ENCODE measurements around the gene NR5A1. TPM values are rescaled to one million over a fixed set of nuclear protein-coding genes. Genes with fewer than 3 reads are reported as not detected.

Gene NR5A1
- total RNA-seq, 2 donors from 2014 or later = not detected

GRCh38 chr9:124479947-124480620 lies 27.1 kb downstream of the NR5A1 start:
- no peak for DNase-seq (ENCODE audit: low spot score)
- H3K27me3 ChIP-seq = peaks cover 0 to 10% of the 10 kb centered on the region in 2 donors
- TF ChIP-seq, protein P1, sequence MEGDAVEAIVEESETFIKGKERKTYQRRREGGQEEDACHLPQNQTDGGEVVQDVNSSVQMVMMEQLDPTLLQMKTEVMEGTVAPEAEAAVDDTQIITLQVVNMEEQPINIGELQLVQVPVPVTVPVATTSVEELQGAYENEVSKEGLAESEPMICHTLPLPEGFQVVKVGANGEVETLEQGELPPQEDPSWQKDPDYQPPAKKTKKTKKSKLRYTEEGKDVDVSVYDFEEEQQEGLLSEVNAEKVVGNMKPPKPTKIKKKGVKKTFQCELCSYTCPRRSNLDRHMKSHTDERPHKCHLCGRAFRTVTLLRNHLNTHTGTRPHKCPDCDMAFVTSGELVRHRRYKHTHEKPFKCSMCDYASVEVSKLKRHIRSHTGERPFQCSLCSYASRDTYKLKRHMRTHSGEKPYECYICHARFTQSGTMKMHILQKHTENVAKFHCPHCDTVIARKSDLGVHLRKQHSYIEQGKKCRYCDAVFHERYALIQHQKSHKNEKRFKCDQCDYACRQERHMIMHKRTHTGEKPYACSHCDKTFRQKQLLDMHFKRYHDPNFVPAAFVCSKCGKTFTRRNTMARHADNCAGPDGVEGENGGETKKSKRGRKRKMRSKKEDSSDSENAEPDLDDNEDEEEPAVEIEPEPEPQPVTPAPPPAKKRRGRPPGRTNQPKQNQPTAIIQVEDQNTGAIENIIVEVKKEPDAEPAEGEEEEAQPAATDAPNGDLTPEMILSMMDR (IDR thresholded peaks at IDR 0.05) = no peak

GRCh38 chr9:124479371-124479770 lies 27.8 kb downstream of the NR5A1 start:
- H3K36me3 ChIP-seq = no peaks in the 10 kb centered on the region
- DNase-seq (ENCODE audit: low spot score) = no peak
- H3K27me3 ChIP-seq = peaks cover 0 to 10% of the 10 kb centered on the region in 2 donors
- no peaks in the 10 kb centered on the region for H3K9me3 ChIP-seq
- H3K4me3 ChIP-seq = no peak overlapping the region
- peaks cover 0 to 12% of the 10 kb centered on the region in 2 donors for H3K4me1 ChIP-seq
- TF ChIP-seq, protein P1 (IDR thresholded peaks at IDR 0.05) = no peak
- H3K27ac ChIP-seq = no peak overlapping the region

More at GRCh38 chr9:124479947-124480620, 27.1 kb downstream of the NR5A1 start:
- Histone ChIP-seq H3K27ac (no peak overlapping the region), H3K36me3 (no peaks in the 10 kb centered on the region), H3K4me1 (peaks cover 0 to 12% of the 10 kb centered on the region in 2 donors), H3K9me3 (no peaks in the 10 kb centered on the region), H3K4me3 (no peak overlapping the region)

DNA sequence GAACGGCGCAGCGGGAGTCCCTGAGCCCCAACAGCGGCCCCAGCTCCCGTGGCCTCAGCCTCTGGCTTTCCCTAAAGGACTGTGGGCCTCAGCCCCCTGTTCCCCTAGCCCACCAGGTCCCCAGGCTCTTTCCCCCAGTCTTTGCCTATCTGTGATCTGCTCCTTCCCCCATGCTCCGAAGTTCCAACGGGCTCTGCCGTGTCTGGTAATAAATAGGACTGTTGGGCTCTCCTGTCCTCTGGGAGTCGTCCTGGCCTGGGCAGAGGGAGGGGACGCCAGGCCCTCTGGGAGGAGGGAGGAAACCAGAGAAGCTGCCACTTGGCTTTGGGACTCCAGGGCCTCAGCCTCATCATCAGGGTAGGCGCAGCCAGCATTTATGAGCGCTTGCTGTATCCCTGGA lies 28.8 kb downstream of the NR5A1 start:
- TF ChIP-seq, protein P1 (IDR thresholded peaks at IDR 0.05) = no peak
- Histone ChIP-seq H3K4me1 (peaks cover 0 to 12% of the 10 kb centered on the region in 2 donors), H3K27ac (no peak overlapping the region), H3K36me3 (no peaks in the 10 kb centered on the region), H3K27me3 (peaks cover 0 to 10% of the 10 kb centered on the region in 2 donors), H3K9me3 (no peaks in the 10 kb centered on the region), H3K4me3 (no peak overlapping the region)
- no peak for DNase-seq (ENCODE audit: low spot score)

DNA sequence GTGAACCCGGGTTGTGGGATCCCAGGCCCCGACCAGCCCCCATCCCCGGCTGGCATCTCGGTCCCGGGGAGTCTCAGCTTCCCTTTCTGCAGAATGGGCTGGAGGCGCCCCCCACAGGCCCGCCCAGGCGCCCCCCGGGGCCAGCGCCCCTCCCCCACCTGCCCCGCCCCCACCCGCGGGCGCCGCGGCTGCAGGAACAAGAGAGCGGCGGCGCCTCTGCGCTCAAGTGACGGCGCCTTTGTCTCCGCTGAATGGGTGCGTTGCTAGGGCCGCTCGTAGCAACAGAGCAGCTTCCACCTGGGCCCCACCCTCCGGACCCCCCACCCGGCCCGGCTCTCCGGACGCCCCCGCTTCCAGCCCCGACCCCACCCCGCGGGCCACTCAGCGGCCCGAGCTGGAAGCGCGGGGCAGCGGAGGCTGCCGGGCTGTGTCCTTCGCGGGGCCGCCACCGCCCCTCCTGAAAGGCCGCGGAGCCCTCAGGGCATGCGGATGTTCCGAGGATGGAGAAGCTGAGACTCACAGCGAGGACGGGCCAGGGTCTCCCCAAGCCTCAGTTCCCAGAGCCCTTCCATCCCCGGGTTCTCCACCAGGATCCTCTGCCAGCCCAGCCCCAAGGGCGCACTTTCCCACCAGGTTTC lies 29.4 kb downstream of the NR5A1 start:
- Histone ChIP-seq H3K4me3 (peak overlapping the region; percentile 7 to 35), H3K27me3 (peaks cover 0 to 10% of the 10 kb centered on the region in 2 donors), H3K9me3 (no peaks in the 10 kb centered on the region), H3K36me3 (no peaks in the 10 kb centered on the region), H3K4me1 (peaks cover 0 to 12% of the 10 kb centered on the region in 2 donors), H3K27ac (no peak overlapping the region)
- TF ChIP-seq, protein P1 (IDR thresholded peaks at IDR 0.05) = no peak
- no peak for DNase-seq (ENCODE audit: low spot score)

DNA sequence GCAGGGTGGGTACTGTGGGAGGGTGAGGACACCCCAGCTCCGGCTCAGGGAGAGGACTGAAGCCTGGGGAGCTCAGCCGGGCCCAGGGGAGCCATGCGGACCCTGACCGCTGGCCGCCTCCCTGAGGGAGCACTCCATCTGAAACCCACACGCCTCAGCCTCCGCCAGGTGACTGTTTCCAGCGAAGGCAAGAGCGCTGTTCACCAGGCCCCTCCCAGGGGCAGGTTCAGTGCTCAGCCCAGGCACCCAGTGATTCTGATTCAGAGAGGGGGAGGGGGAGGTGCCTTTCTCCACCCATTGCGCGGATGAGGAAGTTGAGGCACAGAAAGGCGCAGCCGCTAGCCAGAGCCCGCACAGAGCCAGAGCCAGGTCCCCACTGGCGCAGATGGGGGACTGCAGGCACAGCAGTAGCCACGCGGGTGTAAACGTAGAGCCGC lies 30.0 kb downstream of the NR5A1 start:
- no peak overlapping the region for H3K27ac ChIP-seq
- peaks cover 0 to 10% of the 10 kb centered on the region in 2 donors for H3K27me3 ChIP-seq
- H3K4me3 ChIP-seq = peak overlapping the region in 1 of 2 donors; percentile 35
- peaks cover 0 to 12% of the 10 kb centered on the region in 2 donors for H3K4me1 ChIP-seq
- TF ChIP-seq, protein P1 (IDR thresholded peaks at IDR 0.05) = no peak
- no peaks in the 10 kb centered on the region for H3K9me3 ChIP-seq
- H3K36me3 ChIP-seq = no peaks in the 10 kb centered on the region
- DNase-seq (ENCODE audit: low spot score) = no peak
